Neural crest cell (in vitro differentiated cells): ENCODE measurements around the gene JSRP1. TPM values are rescaled to one million over a fixed set of nuclear protein-coding genes. Genes with fewer than 3 reads are reported as not detected.
A peak's percentile ranks its signal among the peaks of the same experiment; 100 is the strongest.

ENCODE experiments used
- DNase-seq: peaks from one replicate; pipeline ENCODE4 v3.0.0; 2021; ENCODE audit warnings: low read depth, mixed read lengths, low spot score
- H3K27ac Mint-ChIP-seq: one replicate; pipeline ENCODE4 v1.8.0; 2021; ENCODE audit warnings: mild to moderate bottlenecking, mixed read lengths; ENCODE audit not compliant: unreplicated experiment
- H3K27me3 Mint-ChIP-seq: 2 replicates; pipeline ENCODE4 v1.8.0; 2021; ENCODE audit warnings: low read depth, mild to moderate bottlenecking, mixed read lengths
- H3K36me3 Mint-ChIP-seq: 2 replicates; pipeline ENCODE4 v1.8.0; 2021; ENCODE audit warnings: low read depth, mild to moderate bottlenecking, mixed read lengths
- H3K4me1 Mint-ChIP-seq: 2 replicates; pipeline ENCODE4 v1.8.0; 2021; ENCODE audit warnings: mixed read lengths
- H3K4me3 Mint-ChIP-seq: one replicate; pipeline ENCODE4 v1.8.0; 2021; ENCODE audit warnings: mild to moderate bottlenecking, mixed read lengths
- H3K9me3 Mint-ChIP-seq: 2 replicates; pipeline ENCODE4 v1.8.0; 2021; ENCODE audit warnings: mixed read lengths
- CTCF ChIP-seq: fragments of 200-600 bp; sonication (generic); conservative IDR thresholded peaks from 2 replicates; pipeline ENCODE4 v1.5.0; 2021; ENCODE audit warnings: antibody characterized with exemption, mild to moderate bottlenecking
- total RNA-seq: library from RNA; stranded (reverse); gene quantifications from 2 replicates; pipeline ENCODE4 v1.2.1, GENCODE V29; 2021

The JSRP1 gene
- total RNA-seq, 1 donor from 2014 or later: 0.40 TPM

- Mint-ChIP-seq H3K27me3 (peaks cover 15% of the 10 kb centered on the region), H3K4me3 (peak overlapping the region; percentile 95), H3K27ac (peak overlapping the region; percentile 78), H3K4me1 (peaks cover 46% of the 10 kb centered on the region), H3K36me3 (peaks cover 15% of the 10 kb centered on the region), H3K9me3 (no peaks in the 10 kb centered on the region)
- TF ChIP-seq CTCF: no peak
- no peak for DNase-seq
Measured at GRCh38 chr19:2234996-2235380, 21.2 kb downstream of the JSRP1 start.

- Mint-ChIP-seq H3K36me3 (peaks cover 18% of the 10 kb centered on the region), H3K27me3 (peaks cover 17% of the 10 kb centered on the region), H3K27ac (peak overlapping the region; percentile 50)
Measured at GRCh38 chr19:2233601-2234280, 22.5 kb downstream of the JSRP1 start.

GRCh38 chr19:2232286-2233151, 23.7 kb downstream of the JSRP1 start:
- Mint-ChIP-seq H3K36me3 (peaks cover 13% of the 10 kb centered on the region), H3K9me3 (no peaks in the 10 kb centered on the region), H3K27ac (peak overlapping the region; percentile 27), H3K4me3 (peak overlapping the region; percentile 83), H3K4me1 (peaks cover 22% of the 10 kb centered on the region), H3K27me3 (peaks cover 17% of the 10 kb centered on the region)
- TF ChIP-seq CTCF: no peak
- DNase-seq: no peak

More at GRCh38 chr19:2233601-2234280, 22.5 kb downstream of the JSRP1 start:
- DNase-seq: no peak
- peaks cover 34% of the 10 kb centered on the region for H3K4me1 Mint-ChIP-seq
- no peak for TF ChIP-seq CTCF
- H3K4me3 Mint-ChIP-seq: peak overlapping the region; percentile 95
- no peaks in the 10 kb centered on the region for H3K9me3 Mint-ChIP-seq

- peak; percentile 37 for TF ChIP-seq CTCF
- Mint-ChIP-seq H3K4me3 (peak overlapping the region; percentile 83), H3K27me3 (peaks cover 17% of the 10 kb centered on the region), H3K4me1 (peaks cover 17% of the 10 kb centered on the region), H3K36me3 (peaks cover 12% of the 10 kb centered on the region), H3K27ac (no peak overlapping the region), H3K9me3 (no peaks in the 10 kb centered on the region)
- DNase-seq: peak; percentile 27
Measured at GRCh38 chr19:2231621-2232221, 24.5 kb downstream of the JSRP1 start.

- Mint-ChIP-seq H3K27me3 (peaks cover 14% of the 10 kb centered on the region), H3K27ac (no peak overlapping the region), H3K4me1 (peaks cover 11% of the 10 kb centered on the region), H3K36me3 (peaks cover 9% of the 10 kb centered on the region), H3K4me3 (peak overlapping the region; percentile 84), H3K9me3 (no peaks in the 10 kb centered on the region)
- TF ChIP-seq CTCF: no peak
- DNase-seq: no peak
Measured at GRCh38 chr19:2230807-2231533, 25.2 kb downstream of the JSRP1 start.
